ENCODE measurements around the gene OR1J1. TPM values are rescaled to one million over a fixed set of nuclear protein-coding genes. Genes with fewer than 3 reads are reported as not detected.

The OR1J1 gene
- total and polyA plus RNA-seq, 10 donors = not detected

DNA sequence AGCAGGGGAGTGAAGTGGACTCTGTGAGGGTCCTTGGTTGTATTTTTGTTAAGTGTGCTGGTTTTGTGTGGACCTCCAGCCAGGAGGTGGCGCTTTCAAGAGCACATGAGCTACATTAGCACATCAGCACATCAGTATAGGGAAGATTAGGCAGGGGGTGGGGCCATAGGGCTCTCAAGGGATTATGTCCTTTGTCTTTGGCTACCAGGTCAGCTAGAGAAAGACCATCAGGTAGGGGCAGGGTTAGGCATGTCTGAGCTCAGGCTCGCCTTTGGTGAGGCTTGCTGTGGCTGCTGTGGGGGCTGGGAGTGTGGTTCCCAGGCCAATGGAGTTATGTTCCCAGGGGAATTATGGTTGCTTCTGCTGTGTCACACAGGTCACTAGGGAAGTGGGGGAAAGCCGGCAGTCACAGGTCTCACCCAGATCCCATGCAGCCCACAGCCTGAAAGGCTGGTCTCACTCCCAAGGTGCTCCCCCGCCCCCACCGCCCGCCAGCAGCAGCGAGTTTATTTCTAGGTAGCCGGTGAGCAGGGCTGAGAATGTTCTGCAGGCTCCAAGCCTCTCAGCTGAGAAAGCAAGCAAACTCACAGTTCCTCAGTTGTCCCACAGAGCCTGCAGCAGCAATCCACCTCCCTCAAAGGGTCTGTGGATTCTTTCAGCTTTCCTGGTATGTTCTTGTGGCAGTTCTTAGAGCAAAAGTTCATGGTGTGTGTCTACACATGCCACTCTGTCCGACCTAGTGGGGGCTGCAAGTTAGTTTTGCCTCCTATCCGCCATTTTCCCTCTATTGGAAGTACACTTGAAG is 13.7 kb downstream of the OR1J1 start:
- peaks cover 0 to 19% (median 4%) of the 10 kb centered on the region in 7 donors for H3K27me3 ChIP-seq (replicated peaks in 1 of 7)
- no peak for DNase-seq
- TF ChIP-seq, protein P1, sequence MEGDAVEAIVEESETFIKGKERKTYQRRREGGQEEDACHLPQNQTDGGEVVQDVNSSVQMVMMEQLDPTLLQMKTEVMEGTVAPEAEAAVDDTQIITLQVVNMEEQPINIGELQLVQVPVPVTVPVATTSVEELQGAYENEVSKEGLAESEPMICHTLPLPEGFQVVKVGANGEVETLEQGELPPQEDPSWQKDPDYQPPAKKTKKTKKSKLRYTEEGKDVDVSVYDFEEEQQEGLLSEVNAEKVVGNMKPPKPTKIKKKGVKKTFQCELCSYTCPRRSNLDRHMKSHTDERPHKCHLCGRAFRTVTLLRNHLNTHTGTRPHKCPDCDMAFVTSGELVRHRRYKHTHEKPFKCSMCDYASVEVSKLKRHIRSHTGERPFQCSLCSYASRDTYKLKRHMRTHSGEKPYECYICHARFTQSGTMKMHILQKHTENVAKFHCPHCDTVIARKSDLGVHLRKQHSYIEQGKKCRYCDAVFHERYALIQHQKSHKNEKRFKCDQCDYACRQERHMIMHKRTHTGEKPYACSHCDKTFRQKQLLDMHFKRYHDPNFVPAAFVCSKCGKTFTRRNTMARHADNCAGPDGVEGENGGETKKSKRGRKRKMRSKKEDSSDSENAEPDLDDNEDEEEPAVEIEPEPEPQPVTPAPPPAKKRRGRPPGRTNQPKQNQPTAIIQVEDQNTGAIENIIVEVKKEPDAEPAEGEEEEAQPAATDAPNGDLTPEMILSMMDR (IDR thresholded peaks at IDR 0.05 in 8 of 11, conservative IDR thresholded peaks at IDR 0.05 in 3 of 11) = no peak
- TF ChIP-seq POLR2A (IDR thresholded peaks at IDR 0.05) = no peak
- TF ChIP-seq POLR2AphosphoS5 (IDR thresholded peaks at IDR 0.05) = no peak
- 77 to 89% (median 84%) methylated on average over 4 to 10 of the region's 10 CpGs for WGBS, 5 donors
- H3K9me3 ChIP-seq = peaks cover 0 to 2% (median 0%) of the 10 kb centered on the region in 8 donors
- intact Hi-C loops (cut with DNase I; ENCODE audit: low total_unique reads) = no loop called here
- peak overlapping the region in 7 of 8 donors; percentile 61 to 81 (median 75) for H3K27ac ChIP-seq
- H3K36me3 ChIP-seq = no peaks in the 10 kb centered on the region
- peak overlapping the region in 5 of 8 donors; percentile 36 to 69 (median 40) for H3K4me3 ChIP-seq
- H3K4me1 ChIP-seq = peaks cover 0 to 17% (median 12%) of the 10 kb centered on the region in 6 donors

DNA sequence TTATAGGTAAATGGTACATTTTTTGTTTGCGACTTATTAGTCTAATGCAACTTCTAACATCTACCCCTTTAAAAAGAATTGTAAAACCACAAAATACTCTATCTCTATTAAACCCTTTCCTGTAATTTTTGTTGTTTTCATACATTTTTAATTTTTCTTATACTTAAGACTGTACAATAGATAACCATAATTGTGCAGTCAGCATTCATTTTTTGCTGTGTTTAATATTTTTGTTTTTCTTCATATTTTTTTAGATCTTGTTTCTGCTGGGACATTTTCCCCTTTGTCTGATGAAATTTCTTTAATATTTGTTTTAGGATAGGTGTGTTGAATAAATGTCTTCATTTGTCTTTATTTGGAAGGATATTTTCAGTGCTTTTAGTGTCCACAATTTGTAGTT is 19.9 kb downstream of the OR1J1 start:
- H3K4me1 ChIP-seq = no peaks in the 10 kb centered on the region
- TF ChIP-seq, protein P1 (IDR thresholded peaks at IDR 0.05 in 8 of 11, conservative IDR thresholded peaks at IDR 0.05 in 3 of 11) = no peak
- TF ChIP-seq POLR2A (IDR thresholded peaks at IDR 0.05) (no peak), POLR2AphosphoS5 (IDR thresholded peaks at IDR 0.05) (no peak)
- 94 to 98% (median 96%) methylated on average over 1 of the region's 1 CpG for WGBS, 5 donors
- no peak overlapping the region for H3K4me3 ChIP-seq
- intact Hi-C loops (cut with DNase I; ENCODE audit: low total_unique reads) = loop anchor here (10.0 kb wide), 1 partner anchor 333 kb away; no protein-coding TSS in a partner anchor
- no peak overlapping the region for H3K27ac ChIP-seq
- peaks cover 0 to 2% (median 0%) of the 10 kb centered on the region in 8 donors for H3K9me3 ChIP-seq
- peaks cover 0 to 13% (median 0%) of the 10 kb centered on the region in 7 donors for H3K27me3 ChIP-seq (replicated peaks in 1 of 7)
- DNase-seq = no peak
- no peaks in the 10 kb centered on the region for H3K36me3 ChIP-seq

DNA sequence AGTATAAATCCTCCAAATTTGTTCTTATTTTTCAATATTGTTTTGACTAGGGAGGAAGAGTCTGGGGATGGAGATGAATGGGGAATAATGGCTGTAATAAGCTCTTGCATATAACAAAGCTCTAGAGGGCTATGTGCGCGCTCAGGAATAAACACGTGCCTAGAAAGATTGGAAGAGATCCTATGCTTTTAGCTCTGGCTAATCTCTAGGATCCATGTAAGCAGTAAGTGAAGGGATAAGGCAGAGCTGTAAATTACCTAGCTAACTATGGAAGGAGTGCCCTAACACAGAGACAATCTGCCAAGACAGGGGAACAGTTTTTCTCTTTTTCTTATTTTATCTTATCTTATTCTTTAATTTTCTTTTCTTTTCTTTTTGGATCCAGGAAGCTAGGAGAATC is 21.6 kb downstream of the OR1J1 start:
- 87 to 93% (median 90%) methylated on average over 3 of the region's 3 CpGs for WGBS, 5 donors
- no peak overlapping the region for H3K27ac ChIP-seq

More for the DNA sequence above, 21.6 kb downstream of the OR1J1 start:
- intact Hi-C loops (cut with DNase I; ENCODE audit: low total_unique reads) = loop anchor here (10.0 kb wide), 1 partner anchor 331 kb away; no protein-coding TSS in a partner anchor
- DNase-seq = no peak
- H3K27me3 ChIP-seq (replicated peaks in 1 of 7) = peaks cover 0 to 13% (median 0%) of the 10 kb centered on the region in 7 donors
- TF ChIP-seq POLR2AphosphoS5 (IDR thresholded peaks at IDR 0.05) (no peak), POLR2A (IDR thresholded peaks at IDR 0.05) (no peak)
- TF ChIP-seq, protein P1 (IDR thresholded peaks at IDR 0.05 in 8 of 11, conservative IDR thresholded peaks at IDR 0.05 in 3 of 11) = no peak
- H3K4me3 ChIP-seq = no peak overlapping the region
- no peaks in the 10 kb centered on the region for H3K36me3 ChIP-seq
- no peaks in the 10 kb centered on the region for H3K4me1 ChIP-seq
- peaks cover 0 to 2% (median 0%) of the 10 kb centered on the region in 8 donors for H3K9me3 ChIP-seq
